EL (cell line): ENCODE measurements around the gene GP1BB.

Experiments
- DNase-seq: peaks from one replicate; pipeline ENCODE4 v3.0.0-alpha.2; 2016

GP1BB gene

GRCh38 chr22:19767427-19768341 lies 44.3 kb downstream of the GP1BB start:
- DNase-seq = no peak

GRCh38 chr22:19769393-19769715 lies 46.0 kb downstream of the GP1BB start:
- DNase-seq = no peak

GRCh38 chr22:19770349-19771220 lies 47.2 kb downstream of the GP1BB start:
- DNase-seq = no peak

GRCh38 chr22:19772422-19772672 lies 49.0 kb downstream of the GP1BB start:
- no peak for DNase-seq

DNA sequence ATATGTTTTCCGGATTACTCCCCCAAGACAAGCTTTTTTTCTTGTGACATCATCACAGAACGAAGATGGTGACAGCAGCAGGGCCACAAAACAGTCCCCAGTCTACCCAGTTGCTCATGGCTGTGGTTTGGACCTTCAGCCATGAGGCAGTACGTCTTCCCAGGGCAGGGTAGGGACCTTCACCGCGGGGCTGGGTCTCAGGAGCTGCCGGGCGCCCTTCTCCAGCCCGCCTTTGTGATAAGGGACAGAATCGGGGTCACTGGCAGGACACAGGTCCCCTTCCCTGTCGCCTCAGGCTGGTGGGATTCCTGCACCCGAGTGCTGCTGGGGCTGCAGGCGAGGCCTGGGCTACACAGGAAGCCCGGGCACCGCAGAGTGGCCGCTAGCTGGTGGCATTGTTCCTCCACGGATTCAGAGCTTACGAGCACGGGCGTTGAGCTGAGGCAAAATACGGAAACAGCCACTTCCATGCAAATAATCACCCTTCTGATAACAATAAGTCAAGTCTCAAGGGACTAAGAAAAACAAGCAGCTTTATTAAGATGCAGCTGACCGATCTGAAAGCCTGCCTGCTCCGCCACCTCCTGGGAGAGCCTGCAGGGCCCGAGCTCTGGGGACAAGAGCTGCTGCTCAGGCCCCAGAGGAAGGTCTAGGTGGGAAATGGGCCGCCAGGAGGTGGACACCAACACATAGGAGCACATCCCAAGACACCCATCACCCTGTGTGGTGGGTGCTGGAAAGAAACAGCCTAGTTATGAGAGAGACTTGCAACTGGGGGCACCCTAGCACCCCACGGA lies 49.5 kb downstream of the GP1BB start:
- DNase-seq = no peak

GRCh38 chr22:19773470-19774040 lies 50.2 kb downstream of the GP1BB start:
- DNase-seq = no peak
